ENCODE data around the gene OSBPL6.
A peak's percentile ranks its signal among the peaks of the same experiment; 100 is the strongest.
"Not testable (repeated sequence)": the region's sequence is repeated elsewhere in the genome, so short reads cannot be mapped to it uniquely, and the experiment has no call there.

Gene OSBPL6

DNA sequence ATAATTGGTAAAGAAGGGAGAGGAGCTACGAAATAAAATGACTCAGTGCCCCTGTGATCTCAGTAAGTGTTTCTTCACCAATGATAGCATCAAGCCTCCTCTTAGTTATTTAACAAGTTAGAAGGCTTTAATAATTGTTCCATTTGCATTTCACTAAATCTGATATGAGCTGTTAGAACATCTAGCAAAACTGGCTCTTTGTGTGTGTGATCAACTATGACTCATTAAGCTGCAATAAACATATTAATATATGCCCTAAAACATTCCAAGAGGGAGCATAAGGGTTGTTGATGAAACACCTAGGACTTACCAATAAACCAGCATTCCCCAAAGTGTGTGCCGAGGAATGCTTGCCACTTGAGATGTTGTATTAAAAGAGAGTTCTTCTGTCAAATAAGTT, 115.2 kb downstream of the OSBPL6 start:
- DNase-seq: no peak

DNA sequence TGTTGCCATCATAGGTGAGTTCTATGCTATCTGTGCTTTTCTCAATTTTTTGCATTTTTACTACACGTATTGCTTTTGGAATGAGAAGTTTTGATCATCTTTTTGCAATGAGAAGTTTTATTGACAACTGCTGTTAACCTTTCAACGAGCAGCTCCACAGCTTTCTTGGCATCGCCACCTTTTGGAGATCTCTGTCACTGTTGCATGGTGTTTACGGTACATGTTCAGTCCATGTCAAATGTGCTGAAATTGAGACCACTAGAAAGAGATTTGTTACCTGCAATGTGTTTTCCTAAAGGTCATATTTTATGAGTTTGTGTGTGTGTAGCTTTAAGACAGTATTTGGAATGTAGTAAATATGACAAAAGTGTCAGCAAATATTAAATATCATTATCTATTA, 120.8 kb downstream of the OSBPL6 start:
- DNase-seq: no peak

GRCh38 chr2:178315488-178315948, 121.2 kb downstream of the OSBPL6 start:
- DNase-seq: no peak

- DNase-seq: peak; percentile 51
These were observed 123.5 kb downstream of the OSBPL6 start for GRCh38 chr2:178317811-178318210.

- DNase-seq: peak; percentile 83
These were observed 125.8 kb downstream of the OSBPL6 start for GRCh38 chr2:178320011-178320585.

- no peak for DNase-seq
These were observed 127.8 kb downstream of the OSBPL6 start for GRCh38 chr2:178322068-178322467.

DNA sequence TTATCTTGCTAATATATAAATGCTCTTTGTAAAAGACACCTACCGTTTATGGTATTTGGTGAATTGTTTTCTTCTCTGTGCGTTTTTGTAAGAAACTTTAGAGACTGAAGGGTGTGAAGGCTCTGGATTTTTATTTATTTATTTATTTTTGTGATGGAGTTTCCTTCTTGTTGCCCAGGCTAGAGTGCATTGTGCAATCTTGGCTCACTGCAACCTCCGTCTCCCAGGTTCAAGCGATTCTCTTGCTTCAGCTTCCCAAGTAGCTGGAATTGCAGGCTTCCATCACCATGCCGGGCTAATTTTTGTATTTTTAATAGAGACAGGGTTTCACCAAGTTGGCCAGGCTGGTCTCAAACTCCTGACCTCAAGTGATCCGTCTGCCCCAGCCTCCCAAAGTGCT, 129.0 kb downstream of the OSBPL6 start:
- not testable (repeated sequence) for DNase-seq

- no peak for DNase-seq
These were observed 129.8 kb downstream of the OSBPL6 start for GRCh38 chr2:178324077-178324476.

DNA sequence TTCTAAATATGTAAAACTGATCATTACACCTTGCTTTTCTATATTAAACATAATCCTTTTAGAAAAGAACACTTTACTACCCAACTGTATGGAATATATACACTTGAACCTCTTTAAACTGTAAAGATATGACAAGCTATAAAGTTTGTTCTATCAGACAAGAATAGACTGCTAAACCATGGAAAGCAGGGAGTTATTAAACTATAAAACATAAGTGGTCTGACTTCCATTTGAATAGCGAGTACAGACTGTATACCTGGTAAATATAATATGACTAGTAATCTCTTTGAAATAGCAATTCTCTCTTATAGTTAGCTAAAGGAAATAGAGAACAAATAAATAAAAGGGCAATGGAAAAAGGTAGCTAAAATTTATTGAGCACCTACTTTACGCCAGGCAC, 131.0 kb downstream of the OSBPL6 start:
- no peak for DNase-seq

- DNase-seq: peak; percentile 63
These were observed 133.2 kb downstream of the OSBPL6 start for GRCh38 chr2:178327516-178327915.

DNA sequence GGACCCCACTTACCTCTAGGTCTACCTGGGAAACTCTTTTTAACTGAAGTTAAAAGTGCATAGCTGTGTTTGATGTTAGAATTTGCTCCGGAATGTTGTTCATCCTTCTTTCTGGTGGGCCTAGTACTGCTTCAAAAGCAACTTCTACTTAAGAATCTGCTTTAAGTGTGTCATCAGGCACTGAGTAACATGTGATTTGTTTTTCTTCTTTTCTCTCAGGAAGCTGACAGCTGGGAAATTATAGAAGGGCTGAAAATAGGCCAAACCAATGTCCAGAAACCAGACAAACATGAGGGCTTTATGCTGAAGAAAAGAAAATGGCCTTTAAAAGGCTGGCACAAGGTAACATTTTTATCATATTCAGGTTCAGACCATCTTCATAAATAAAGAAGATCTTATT, 133.7 kb downstream of the OSBPL6 start:
- DNase-seq: no peak

GRCh38 chr2:178330175-178331017, 136.1 kb downstream of the OSBPL6 start:
- no peak for DNase-seq

DNA sequence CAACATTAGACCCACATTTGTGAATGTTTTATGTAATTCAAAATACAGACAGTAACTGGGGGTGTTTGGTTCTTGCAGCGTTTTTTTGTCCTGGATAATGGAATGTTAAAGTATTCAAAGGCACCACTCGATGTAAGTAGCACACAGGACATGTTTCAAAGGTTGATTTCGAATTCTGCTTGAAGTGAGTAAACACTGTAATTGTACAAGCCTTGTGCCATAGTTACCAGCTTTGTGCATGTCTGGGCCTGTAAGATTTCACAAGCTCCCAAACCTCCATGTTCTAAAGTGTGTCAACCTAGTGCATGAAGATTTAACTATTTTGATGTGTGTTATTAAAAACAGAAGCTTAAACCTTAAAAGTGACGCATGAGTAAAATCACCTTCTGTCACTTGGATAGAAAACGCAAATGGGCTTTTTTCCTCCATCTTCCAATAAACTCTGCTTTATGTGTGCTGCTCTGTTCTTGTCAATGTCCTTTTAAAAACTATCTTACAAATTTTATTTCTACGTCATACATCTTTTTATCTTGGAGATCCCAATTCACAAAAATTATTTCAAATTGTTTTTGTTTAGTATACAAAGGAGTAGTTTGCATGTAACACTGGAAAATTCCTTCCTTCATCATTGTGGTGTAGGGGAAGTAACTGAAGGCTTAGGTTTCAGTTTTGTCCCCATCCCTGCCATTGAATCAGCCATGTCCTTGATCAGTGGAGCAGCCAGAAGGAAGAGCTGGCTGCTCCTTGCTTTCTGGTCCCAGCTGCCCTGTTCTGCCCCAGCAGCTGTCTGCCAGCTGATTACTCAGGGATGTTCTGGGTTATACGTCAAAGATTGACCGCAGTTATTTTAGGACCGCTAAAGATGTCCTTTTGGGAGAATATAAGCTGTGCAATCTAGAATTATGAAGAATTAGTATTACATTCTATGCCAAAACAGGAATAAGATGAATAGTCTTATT, 137.4 kb downstream of the OSBPL6 start:
- DNase-seq: no peak

DNA sequence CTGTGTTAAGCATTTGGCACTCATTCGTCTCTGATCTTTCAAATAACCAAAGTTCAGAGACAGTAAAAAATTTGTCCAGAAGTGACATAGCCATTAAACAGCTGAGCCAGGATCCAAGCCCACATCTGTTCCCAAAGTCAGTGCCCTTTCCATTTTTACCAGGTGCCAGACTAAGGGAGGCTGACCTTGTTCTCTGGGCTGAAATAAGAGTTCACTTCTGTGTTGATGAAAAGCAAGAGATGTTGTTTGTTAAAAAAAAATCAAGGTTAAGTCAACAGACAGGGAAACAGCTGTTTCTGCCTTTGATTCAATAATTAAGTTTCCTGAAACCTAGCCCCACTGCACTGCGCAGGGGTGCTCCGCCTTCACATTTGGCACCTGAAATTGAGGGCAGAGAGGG, 139.5 kb downstream of the OSBPL6 start:
- DNase-seq: no peak

DNA sequence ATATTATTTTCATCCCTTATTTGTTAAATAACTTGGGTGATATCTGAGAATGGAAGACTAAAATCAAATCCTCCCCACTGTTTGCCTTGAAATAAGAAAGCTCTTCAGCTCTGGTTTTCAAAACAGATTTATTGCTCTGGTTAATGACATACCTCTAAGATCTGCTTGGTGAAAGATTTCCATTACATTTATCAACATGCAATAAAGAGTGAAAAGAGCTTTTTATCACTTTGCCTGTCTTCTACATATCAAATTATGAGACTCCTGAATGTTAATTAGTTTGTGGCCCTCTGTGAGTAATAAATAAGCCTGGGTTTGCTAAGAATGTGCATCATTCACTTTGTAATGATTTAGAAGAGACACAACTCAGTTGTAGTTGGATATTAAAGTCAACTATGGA, 140.9 kb downstream of the OSBPL6 start:
- DNase-seq: no peak

DNA sequence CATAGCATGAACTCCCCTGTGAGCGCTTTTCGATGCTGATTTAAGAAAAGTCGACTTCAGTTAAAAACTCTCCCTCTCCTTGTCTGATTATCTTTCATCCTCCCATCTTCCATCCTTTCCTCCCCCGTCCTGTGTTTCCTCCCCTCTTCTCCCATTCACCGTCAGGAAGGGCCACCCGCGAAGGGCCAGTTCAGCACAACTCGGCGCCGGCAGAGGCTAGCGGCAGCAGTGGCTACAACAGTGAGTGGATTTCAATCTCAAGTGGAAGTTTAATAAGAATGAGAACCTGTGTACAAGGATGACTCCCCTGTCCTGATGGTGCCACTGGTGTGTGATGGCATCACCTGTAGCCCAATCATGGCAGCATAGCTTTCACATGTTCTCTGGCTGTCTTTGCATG, 149.8 kb downstream of the OSBPL6 start:
- no peak for DNase-seq

GRCh38 chr2:178345951-178346350, 151.6 kb downstream of the OSBPL6 start:
- no peak for DNase-seq

DNA sequence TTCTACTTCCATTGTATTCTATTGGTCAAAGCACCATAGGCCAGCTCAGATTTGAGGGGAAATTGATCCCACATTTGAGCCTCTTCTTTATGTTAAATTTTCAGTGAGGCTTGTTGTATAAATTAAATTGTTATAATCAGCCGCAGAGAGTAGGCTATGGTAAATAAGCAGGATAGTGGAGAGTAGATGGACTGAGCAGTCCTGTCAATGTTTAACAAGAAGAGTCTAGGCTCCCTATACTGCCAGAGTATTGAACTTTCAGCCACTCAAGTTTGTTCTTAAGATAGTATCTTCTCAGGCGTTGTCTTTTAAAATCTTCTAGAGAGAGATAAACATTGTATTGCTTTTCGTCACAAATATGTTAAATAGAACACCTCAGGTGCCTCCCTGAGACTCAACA, 155.7 kb downstream of the OSBPL6 start:
- no peak for DNase-seq

GRCh38 chr2:178357704-178358103, 163.4 kb downstream of the OSBPL6 start:
- not testable (repeated sequence) for DNase-seq

DNA sequence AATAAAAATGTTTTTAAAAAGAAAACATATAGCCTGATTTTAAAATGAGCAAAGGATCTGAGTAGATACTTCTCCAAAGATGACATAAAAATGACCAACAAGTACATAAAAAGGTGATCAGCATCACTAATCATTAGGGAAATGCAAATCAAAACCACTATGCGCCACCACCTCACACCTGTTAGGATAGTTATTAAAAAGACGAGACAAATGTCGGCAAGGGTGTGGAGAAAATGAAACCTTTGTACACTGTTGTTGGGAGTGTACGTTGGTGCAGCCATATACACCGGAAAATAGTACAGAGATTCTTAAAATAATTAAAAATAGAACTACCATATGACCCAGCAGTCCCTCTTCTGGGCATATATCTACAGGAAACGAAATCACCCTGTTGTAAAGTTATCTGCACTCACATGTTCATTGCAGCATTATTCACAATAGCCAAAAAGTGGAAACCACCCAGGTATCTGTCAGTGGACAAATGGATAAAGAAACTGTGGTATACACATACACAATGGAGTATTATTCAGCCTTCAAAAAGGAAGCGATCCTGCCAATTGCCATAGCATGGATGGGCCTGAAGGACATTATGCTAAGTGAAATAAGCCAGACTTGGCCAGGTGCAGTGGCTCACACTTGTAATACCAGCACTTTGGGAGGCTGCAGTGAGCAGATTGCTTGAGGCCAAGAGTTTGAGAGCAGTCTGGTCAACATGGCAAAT, 165.0 kb downstream of the OSBPL6 start:
- no peak for DNase-seq

DNA sequence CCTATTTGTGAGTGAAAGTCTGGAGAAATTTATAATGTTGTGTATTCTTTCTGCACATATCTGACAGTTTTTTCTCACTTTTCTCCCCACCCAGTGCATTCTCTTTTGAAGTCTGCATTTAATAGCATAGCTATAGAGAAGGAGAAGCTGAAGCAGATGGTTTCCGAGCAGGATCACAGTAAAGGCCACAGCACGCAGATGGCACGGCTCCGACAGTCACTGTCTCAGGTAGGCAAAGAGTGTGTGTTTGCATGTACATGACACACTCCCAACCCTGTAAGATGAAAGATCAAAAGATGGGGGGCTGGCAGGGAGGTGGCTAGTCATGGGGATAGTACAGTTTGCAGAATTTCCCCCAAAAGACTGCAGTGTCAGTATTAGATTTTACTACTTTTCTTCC, 167.3 kb downstream of the OSBPL6 start:
- DNase-seq: no peak

DNA sequence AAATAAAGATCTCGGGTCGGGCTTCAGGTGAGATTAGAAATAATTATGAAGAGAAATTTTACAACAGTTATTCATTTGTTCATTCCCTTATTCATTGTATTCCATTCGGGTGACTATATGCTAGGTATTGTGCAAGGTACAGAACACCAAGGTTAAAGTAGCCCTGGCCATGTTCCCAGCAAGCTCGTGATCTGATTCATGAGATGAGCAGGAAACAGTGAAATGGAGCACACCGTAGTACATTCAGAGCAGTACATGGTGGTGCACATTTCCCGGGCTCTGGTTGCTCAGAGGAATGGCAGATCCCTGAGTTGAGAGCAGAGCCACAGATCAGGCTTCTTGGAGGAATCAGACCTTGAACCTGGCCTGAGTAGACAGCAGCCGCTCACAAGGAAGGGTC, 168.9 kb downstream of the OSBPL6 start:
- DNase-seq: no peak

GRCh38 chr2:178365116-178365515, 170.8 kb downstream of the OSBPL6 start:
- no peak for DNase-seq
